Measurements from ENCODE around the gene PPP1R3A.

DNA sequence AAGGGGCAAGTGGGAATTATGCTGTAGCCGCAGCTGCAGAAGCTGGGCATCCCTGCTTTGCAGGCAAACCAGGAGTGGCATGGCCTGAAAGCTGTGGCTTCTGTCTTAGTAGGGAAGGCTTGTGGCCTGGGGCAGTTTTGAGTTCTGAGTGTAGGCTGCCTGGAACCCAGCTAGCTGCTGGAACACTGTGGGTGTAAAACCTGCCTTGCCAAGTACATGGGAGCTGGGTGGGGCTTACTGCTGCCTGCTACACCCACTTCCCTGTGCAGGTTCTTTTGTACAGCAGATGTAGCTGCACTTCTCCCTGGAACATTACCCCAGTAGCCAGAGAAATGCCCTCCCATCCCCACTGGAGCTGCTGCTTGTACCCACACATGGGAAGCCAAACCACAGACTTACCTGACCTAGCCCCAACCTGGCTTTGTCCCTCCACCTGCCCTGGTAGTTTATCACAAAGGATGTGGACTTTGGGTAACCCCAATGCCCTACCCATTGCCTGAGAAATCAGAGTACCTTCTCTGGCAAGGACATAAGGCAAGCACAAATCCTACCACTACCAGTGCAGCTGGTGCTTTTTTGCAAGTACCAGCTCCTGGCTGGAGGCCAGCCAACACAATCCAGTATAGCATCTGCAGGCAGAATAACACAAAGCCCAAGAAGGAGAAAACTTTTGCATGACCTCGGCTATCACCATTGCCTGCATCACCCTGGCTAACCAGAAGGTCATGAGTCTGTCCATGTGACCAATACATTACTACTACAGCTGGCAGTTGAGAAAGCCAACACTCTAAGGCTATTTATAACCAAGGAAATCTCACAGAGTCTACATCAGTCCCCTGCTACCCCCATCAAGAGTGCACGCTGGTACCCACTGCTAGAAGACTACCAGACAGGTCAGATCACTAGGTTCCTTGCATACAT is 26.5 kb upstream of the PPP1R3A start:
- TF ChIP-seq ZNF281 (CRISPR knock-in tag; IDR thresholded peaks at IDR 0.05) (no peak), ZNF263 (CRISPR knock-in tag; IDR thresholded peaks at IDR 0.05; ENCODE audit: low read depth) (no peak), JUN (CRISPR knock-in tag; IDR thresholded peaks at IDR 0.05) (no peak), NR1H2 (CRISPR knock-in tag; IDR thresholded peaks at IDR 0.05) (no peak), ESRRA (CRISPR knock-in tag; IDR thresholded peaks at IDR 0.05; ENCODE audit: borderline replicate concordance) (no peak)
- TF ChIP-seq, protein P1, sequence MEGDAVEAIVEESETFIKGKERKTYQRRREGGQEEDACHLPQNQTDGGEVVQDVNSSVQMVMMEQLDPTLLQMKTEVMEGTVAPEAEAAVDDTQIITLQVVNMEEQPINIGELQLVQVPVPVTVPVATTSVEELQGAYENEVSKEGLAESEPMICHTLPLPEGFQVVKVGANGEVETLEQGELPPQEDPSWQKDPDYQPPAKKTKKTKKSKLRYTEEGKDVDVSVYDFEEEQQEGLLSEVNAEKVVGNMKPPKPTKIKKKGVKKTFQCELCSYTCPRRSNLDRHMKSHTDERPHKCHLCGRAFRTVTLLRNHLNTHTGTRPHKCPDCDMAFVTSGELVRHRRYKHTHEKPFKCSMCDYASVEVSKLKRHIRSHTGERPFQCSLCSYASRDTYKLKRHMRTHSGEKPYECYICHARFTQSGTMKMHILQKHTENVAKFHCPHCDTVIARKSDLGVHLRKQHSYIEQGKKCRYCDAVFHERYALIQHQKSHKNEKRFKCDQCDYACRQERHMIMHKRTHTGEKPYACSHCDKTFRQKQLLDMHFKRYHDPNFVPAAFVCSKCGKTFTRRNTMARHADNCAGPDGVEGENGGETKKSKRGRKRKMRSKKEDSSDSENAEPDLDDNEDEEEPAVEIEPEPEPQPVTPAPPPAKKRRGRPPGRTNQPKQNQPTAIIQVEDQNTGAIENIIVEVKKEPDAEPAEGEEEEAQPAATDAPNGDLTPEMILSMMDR (IDR thresholded peaks at IDR 0.05): no peak
- TF ChIP-seq, protein P2, sequence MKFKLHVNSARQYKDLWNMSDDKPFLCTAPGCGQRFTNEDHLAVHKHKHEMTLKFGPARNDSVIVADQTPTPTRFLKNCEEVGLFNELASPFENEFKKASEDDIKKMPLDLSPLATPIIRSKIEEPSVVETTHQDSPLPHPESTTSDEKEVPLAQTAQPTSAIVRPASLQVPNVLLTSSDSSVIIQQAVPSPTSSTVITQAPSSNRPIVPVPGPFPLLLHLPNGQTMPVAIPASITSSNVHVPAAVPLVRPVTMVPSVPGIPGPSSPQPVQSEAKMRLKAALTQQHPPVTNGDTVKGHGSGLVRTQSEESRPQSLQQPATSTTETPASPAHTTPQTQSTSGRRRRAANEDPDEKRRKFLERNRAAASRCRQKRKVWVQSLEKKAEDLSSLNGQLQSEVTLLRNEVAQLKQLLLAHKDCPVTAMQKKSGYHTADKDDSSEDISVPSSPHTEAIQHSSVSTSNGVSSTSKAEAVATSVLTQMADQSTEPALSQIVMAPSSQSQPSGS (CRISPR knock-in tag; IDR thresholded peaks at IDR 0.05; ENCODE audit: borderline replicate concordance, low read depth): no peak
